Activated naive CD8-positive, alpha-beta T cell treated with anti-CD3 and anti-CD28 coated beads, Interleukin-2, amount 50 U/mL, for 24 hours (primary cell): ENCODE measurements around the gene CX3CL1.
"Not testable (repeated sequence)": the region's sequence is repeated elsewhere in the genome, so short reads cannot be mapped to it uniquely, and the experiment has no call there.

Source experiments
- ATAC-seq: fragments of 150-1000 bp; cut with Tn5 transposase; one replicate; pipeline ENCODE4 v1.10.0; 2021
- DNase-seq: peaks from one replicate; pipeline ENCODE4 v3.0.0; 2021
- H3K27ac Mint-ChIP-seq: one replicate; pipeline ENCODE4 v1.8.0; 2021; ENCODE audit warnings: mild to moderate bottlenecking, mixed read lengths
- H3K27me3 Mint-ChIP-seq: one replicate; pipeline ENCODE4 v1.8.0; 2021; ENCODE audit warnings: mixed read lengths
- H3K36me3 Mint-ChIP-seq: one replicate; pipeline ENCODE4 v1.8.0; 2021; ENCODE audit warnings: low read depth, mixed read lengths
- H3K4me1 Mint-ChIP-seq: one replicate; pipeline ENCODE4 v1.8.0; 2021; ENCODE audit warnings: mixed read lengths
- H3K4me3 Mint-ChIP-seq: one replicate; pipeline ENCODE4 v1.8.0; 2021; ENCODE audit warnings: mild to moderate bottlenecking, moderate library complexity, mixed read lengths
- H3K9me3 Mint-ChIP-seq: one replicate; pipeline ENCODE4 v1.8.0; 2021; ENCODE audit warnings: mixed read lengths

Gene CX3CL1

GRCh38 chr16:57372372-57373116 is at the start of gene CX3CL1:
TSS of gene CX3CL1 (plus strand) at chr16:57372490. CDS start at chr16:57372569, 79 bp downstream.
- Mint-ChIP-seq H3K9me3 (no peaks in the 10 kb centered on the region), H3K27me3 (peaks cover 7% of the 10 kb centered on the region), H3K27ac (peak within 1 kb of the TSS; percentile 14), H3K4me1 (peaks cover 42% of the 10 kb centered on the region), H3K36me3 (no peaks in the 10 kb centered on the region), H3K4me3 (no peak within 1 kb of the TSS)
- ATAC-seq (no peak), DNase-seq (no peak)

DNA sequence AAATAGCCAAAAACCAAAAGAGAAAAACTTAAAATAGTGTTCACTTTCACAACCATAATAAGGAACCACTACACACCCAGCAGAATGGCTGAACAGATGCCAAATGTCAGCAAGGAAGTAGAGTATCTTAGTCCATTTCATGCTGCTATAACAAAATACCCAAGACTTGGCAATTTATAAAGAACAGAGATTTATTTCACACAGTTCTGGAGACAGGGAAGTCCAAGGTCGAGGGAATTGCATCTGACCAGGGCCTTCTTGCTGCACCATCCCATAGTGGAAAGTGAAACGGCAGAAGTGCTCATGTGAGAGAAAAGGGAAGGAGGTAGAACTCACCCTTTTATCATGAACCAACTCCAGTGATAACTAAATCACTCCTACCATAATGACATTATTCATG is 47.5 kb upstream of the CX3CL1 start:
- Mint-ChIP-seq H3K27ac (no peak overlapping the region), H3K4me3 (no peak overlapping the region), H3K36me3 (no peaks in the 10 kb centered on the region), H3K27me3 (no peaks in the 10 kb centered on the region), H3K9me3 (peaks cover 8% of the 10 kb centered on the region), H3K4me1 (peaks cover under 1% of the 10 kb centered on the region)
- ATAC-seq, result peak; percentile 28
- no peak for DNase-seq

DNA sequence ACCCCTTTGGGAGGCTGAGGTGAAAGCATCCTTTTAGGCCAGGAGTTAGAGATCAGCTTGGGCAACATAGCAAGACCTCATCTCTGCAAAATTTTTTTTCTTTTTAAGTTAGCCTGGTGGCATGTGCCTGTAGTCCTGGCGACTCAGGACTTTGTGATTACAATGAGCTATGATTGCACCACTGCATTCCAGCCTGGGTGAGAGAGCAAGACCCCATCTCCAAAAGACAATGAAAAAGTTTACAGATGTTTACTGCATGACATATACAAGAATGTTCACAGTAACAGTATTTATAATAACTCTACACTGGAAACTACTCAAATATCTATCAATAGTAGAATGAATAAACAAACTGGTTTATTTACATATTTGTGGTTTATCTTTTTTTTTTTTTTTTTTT is 46.8 kb upstream of the CX3CL1 start:
- Mint-ChIP-seq H3K36me3 (no peaks in the 10 kb centered on the region), H3K4me3 (no peak overlapping the region), H3K4me1 (peaks cover 3% of the 10 kb centered on the region), H3K27me3 (no peaks in the 10 kb centered on the region), H3K27ac (no peak overlapping the region), H3K9me3 (peaks cover 8% of the 10 kb centered on the region)
- no peak for ATAC-seq
- DNase-seq, result no peak

DNA sequence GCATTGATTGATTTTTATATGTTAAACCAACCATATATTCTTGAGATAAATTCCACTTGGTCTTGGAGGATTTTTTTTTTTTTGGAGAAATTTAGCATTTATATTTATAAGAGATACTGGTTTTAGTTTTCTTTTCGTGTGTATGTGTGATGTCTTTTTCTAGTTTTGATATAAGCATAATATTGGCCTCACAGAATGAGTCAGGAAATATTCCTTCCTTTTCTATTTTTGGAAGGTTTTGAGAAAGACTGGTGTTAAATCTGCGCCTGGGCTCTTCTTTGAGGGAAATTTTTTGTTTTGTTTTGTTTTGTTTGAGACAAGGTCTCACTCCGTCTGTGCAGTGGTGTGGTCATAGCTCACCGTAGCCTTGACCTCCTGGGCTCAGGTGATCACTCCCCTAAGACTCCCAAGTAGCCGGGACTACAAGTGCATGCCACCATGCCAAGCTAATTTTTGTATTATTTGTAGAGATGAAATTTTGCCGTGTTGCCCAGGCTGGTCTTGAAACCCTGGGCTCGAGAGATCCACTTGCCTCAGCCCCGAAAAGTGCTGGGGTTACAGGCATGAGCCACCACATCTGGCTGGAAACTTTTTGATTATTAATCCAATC is 42.5 kb upstream of the CX3CL1 start:
- no peak overlapping the region for H3K27ac Mint-ChIP-seq
- DNase-seq, result no peak
- H3K9me3 Mint-ChIP-seq, result peaks cover 13% of the 10 kb centered on the region
- ATAC-seq, result no peak
- no peaks in the 10 kb centered on the region for H3K36me3 Mint-ChIP-seq
- H3K4me3 Mint-ChIP-seq, result no peak overlapping the region
- H3K4me1 Mint-ChIP-seq, result peaks cover 3% of the 10 kb centered on the region
- H3K27me3 Mint-ChIP-seq, result peaks cover 14% of the 10 kb centered on the region

DNA sequence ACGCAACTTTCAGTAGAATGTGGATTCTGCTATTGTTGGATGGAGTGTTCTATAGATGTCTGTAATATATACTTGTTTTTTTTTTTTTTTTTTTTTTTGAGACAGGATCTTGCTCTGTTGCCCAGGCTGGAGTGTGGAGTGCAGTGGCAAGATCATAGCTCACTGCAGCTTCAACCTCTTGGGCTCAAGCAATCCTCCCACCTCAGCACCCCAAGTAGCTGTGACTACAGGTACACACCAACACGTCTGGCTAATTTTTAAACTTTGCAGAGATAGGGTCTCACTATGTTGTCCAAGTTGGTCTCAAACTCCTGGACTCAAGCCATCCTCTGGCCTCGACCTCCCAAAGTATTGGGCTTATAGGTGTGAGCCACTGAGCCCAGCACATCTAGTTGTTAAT is 40.9 kb upstream of the CX3CL1 start:
- Mint-ChIP-seq H3K27me3 (peaks cover 22% of the 10 kb centered on the region), H3K4me3 (no peak overlapping the region), H3K36me3 (no peaks in the 10 kb centered on the region), H3K27ac (no peak overlapping the region), H3K4me1 (peaks cover 3% of the 10 kb centered on the region), H3K9me3 (peaks cover 9% of the 10 kb centered on the region)
- DNase-seq (no peak), ATAC-seq (no peak)

GRCh38 chr16:57333402-57333801 is 38.9 kb upstream of the CX3CL1 start:
- Mint-ChIP-seq H3K36me3 (no peaks in the 10 kb centered on the region), H3K27me3 (peaks cover 25% of the 10 kb centered on the region), H3K9me3 (peaks cover 6% of the 10 kb centered on the region), H3K4me3 (no peak overlapping the region), H3K27ac (no peak overlapping the region), H3K4me1 (peaks cover 4% of the 10 kb centered on the region)
- ATAC-seq (no peak), DNase-seq (no peak)

- Mint-ChIP-seq H3K27me3 (peaks cover 30% of the 10 kb centered on the region), H3K27ac (no peak overlapping the region), H3K9me3 (peaks cover 6% of the 10 kb centered on the region), H3K36me3 (no peaks in the 10 kb centered on the region), H3K4me3 (no peak overlapping the region), H3K4me1 (peaks cover 18% of the 10 kb centered on the region)
- no peak for ATAC-seq
- no peak for DNase-seq
These were observed 36.9 kb upstream of the CX3CL1 start for GRCh38 chr16:57335366-57335765.

DNA sequence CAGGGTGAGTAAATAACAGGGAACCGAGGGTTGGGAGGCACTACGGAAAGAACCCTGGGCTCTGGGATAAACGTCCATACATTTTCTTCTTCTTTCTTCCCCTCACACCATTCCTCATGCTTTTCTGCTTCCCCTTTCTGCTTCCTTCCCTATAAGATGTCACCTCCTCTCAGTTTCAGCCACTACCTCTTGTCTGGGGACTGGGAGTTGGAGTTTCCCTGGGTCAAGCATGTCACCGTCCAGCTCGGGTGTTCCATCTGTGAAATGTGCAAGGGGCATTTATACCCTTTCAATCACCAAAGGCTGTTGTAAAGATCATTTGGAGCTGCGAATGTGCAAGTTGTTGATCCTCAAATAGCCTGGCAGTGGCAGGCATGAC is 31.2 kb upstream of the CX3CL1 start:
- no peak for DNase-seq
- peak overlapping the region; percentile 67 for H3K27ac Mint-ChIP-seq
- H3K4me3 Mint-ChIP-seq, result peak overlapping the region; percentile 35
- no peaks in the 10 kb centered on the region for H3K9me3 Mint-ChIP-seq
- H3K4me1 Mint-ChIP-seq, result peaks cover 52% of the 10 kb centered on the region
- ATAC-seq, result no peak
- H3K36me3 Mint-ChIP-seq, result no peaks in the 10 kb centered on the region
- H3K27me3 Mint-ChIP-seq, result peaks cover 43% of the 10 kb centered on the region

DNA sequence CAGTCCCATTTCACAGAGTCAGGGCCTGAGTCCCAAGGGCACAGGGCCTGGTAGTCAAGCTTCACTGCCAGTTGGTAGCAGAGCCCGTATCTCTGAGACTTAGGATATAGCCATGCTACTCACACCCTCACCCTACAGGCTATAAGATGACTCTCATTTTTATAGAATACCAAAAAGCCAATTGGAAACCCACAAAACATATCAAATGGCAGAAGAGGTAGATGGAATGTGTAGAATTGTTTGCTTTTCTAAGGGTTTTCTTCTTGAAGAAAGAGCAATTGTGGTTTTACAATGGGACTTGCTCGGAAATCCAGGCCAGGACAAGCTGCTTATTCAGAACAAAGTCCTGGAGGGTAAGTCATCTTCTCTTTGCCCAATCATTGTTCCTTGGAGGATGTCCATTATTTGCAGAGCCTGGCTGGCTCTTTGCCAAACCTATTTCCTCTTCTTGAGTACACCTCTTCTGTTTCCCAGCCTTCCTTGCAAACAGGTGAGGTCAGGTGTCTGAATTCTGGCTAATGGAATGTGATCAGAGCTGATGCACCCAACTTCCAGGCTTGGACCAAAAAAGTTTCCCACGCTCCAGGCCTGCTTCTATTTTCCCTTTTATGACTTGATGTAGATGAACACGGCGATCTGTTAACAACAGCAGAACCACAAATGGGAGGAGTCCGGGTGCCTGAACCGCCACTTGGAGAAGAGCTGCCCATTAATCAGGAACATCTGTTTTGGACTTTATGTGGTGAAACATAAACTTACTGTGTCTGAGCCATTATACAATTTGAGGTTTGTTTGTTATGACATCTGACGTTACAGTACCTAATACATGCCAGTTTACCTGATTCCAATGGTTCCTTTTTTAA is 30.6 kb upstream of the CX3CL1 start:
- DNase-seq (no peak), ATAC-seq (no peak)
- Mint-ChIP-seq H3K9me3 (no peaks in the 10 kb centered on the region), H3K4me3 (no peak overlapping the region), H3K27ac (peak overlapping the region; percentile 67), H3K4me1 (peaks cover 52% of the 10 kb centered on the region), H3K36me3 (no peaks in the 10 kb centered on the region), H3K27me3 (peaks cover 47% of the 10 kb centered on the region)

DNA sequence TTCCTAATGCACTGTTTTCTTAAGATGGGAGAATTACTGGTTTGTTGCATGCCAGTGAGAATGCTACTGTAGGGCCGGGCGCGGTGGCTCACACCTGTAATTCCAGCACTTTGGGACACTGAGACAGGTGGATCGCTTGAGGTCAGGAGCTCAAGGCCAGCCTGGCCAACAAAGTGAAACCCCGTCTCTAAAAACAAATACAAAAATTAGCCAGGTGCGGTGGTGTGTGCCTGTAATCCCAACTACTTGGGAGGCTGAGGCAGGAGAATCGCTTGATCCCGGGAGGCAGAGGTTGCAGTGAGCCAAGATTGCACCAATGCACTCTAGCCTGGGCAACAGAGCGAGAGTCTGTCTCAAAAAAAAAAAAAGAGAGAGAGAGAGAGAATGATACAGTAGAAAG is 29.7 kb upstream of the CX3CL1 start:
- H3K36me3 Mint-ChIP-seq, H3K4me3 Mint-ChIP-seq, DNase-seq, ATAC-seq, H3K27ac Mint-ChIP-seq, H3K9me3 Mint-ChIP-seq: not testable (repeated sequence)
- Mint-ChIP-seq H3K4me1 (peaks cover 52% of the 10 kb centered on the region), H3K27me3 (peaks cover 57% of the 10 kb centered on the region)

DNA sequence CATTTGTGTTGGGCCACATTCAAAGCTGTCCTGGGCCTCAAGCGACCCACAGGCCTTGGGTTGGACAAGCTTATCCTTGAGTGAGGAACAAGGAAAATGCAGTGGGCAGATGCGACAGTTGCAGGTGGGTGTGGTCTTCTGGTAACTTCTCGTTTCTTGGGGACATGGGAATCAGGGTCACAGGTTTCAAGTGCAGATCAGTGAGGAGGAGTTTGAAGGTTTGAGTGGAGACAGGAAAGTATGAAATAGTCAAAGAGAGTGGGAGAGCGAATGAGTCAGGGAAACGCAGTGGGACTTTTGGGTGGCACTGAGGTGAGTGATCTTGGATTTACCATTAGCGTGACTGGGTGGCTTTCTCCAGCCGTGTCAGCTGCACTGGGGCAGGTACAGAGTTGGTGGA is 29.1 kb upstream of the CX3CL1 start:
- H3K4me1 Mint-ChIP-seq, result peaks cover 57% of the 10 kb centered on the region
- H3K4me3 Mint-ChIP-seq, result no peak overlapping the region
- H3K27ac Mint-ChIP-seq, result no peak overlapping the region
- H3K27me3 Mint-ChIP-seq, result peaks cover 61% of the 10 kb centered on the region
- H3K36me3 Mint-ChIP-seq, result no peaks in the 10 kb centered on the region
- no peak for DNase-seq
- peak; percentile 33 for ATAC-seq
- H3K9me3 Mint-ChIP-seq, result no peaks in the 10 kb centered on the region

GRCh38 chr16:57344094-57344493 is 28.2 kb upstream of the CX3CL1 start:
- not testable (repeated sequence) for H3K27ac Mint-ChIP-seq, H3K36me3 Mint-ChIP-seq, ATAC-seq, DNase-seq, H3K4me3 Mint-ChIP-seq, H3K9me3 Mint-ChIP-seq
- H3K4me1 Mint-ChIP-seq, result peaks cover 58% of the 10 kb centered on the region
- peaks cover 58% of the 10 kb centered on the region for H3K27me3 Mint-ChIP-seq

GRCh38 chr16:57345021-57345420 is 27.3 kb upstream of the CX3CL1 start:
- Mint-ChIP-seq H3K27ac (no peak overlapping the region), H3K4me3 (no peak overlapping the region), H3K36me3 (no peaks in the 10 kb centered on the region), H3K27me3 (peaks cover 63% of the 10 kb centered on the region), H3K4me1 (peaks cover 57% of the 10 kb centered on the region), H3K9me3 (no peaks in the 10 kb centered on the region)
- ATAC-seq (no peak), DNase-seq (no peak)

GRCh38 chr16:57345666-57346204 is 26.6 kb upstream of the CX3CL1 start:
- peaks cover 63% of the 10 kb centered on the region for H3K27me3 Mint-ChIP-seq
- DNase-seq (no peak), ATAC-seq (no peak)
- H3K9me3 Mint-ChIP-seq, result no peaks in the 10 kb centered on the region
- peaks cover 58% of the 10 kb centered on the region for H3K4me1 Mint-ChIP-seq
- no peaks in the 10 kb centered on the region for H3K36me3 Mint-ChIP-seq
- H3K27ac Mint-ChIP-seq, result no peak overlapping the region
- no peak overlapping the region for H3K4me3 Mint-ChIP-seq
